Neural cell (in vitro differentiated cells): Measurements from ENCODE around the gene KLK7. TPM values are rescaled to one million over a fixed set of nuclear protein-coding genes. Genes with fewer than 3 reads are reported as not detected.

Experiments
- H2AFZ ChIP-seq: fragments of 200-600, 300-800 bp; sonication (generic), shearing (Covaris generic); 2 replicates; pipeline ENCODE4 v1.6.0; 2014; ENCODE audit warnings: low read depth, mild to moderate bottlenecking, antibody characterized with exemption, low read length, moderate library complexity
- H3F3A ChIP-seq: fragments of 200-600 bp; shearing (Covaris generic); 2 replicates; pipeline ENCODE4 v1.6.1; 2016; ENCODE audit warnings: mild to moderate bottlenecking, moderate library complexity, mixed read lengths, antibody characterized with exemption, low read length; ENCODE audit not compliant: insufficient read depth, poor library complexity, severe bottlenecking
- H3K27ac ChIP-seq: fragments of 200-600, 300-800 bp; sonication (generic), shearing (Covaris generic); 2 replicates; pipeline ENCODE4 v1.5.1; 2014; ENCODE audit warnings: mild to moderate bottlenecking, low read length, moderate library complexity
- H3K27me3 ChIP-seq: fragments of 300-800, 200-600 bp; sonication (generic), shearing (Covaris generic); 2 replicates; pipeline ENCODE4 v1.6.0; 2014; ENCODE audit warnings: mild to moderate bottlenecking, low read depth, low read length, moderate library complexity; ENCODE audit not compliant: insufficient read depth
- H3K36me3 ChIP-seq: fragments of 300-800, 200-600 bp; sonication (generic), shearing (Covaris generic); 2 replicates; pipeline ENCODE4 v1.5.1; 2014; ENCODE audit warnings: mild to moderate bottlenecking, antibody characterized with exemption, low read length, moderate library complexity; ENCODE audit not compliant: insufficient read depth
- H3K4me2 ChIP-seq: fragments of 300-800, 200-600 bp; sonication (generic), shearing (Covaris generic); 2 replicates; pipeline ENCODE4 v1.6.0; 2014; ENCODE audit warnings: mild to moderate bottlenecking, low read length
- H3K4me3 ChIP-seq: fragments of 300-800, 200-600 bp; sonication (generic), shearing (Covaris generic); 2 replicates; pipeline ENCODE4 v1.5.1; 2014; ENCODE audit warnings: mild to moderate bottlenecking, low read length, moderate library complexity
- H3K79me2 ChIP-seq: fragments of 200-600 bp; shearing (Covaris generic); replicated peaks from 2 replicates; pipeline ENCODE4 v1.6.0; 2014; ENCODE audit warnings: mild to moderate bottlenecking, low read length, moderate library complexity; ENCODE audit not compliant: insufficient read depth
- H3K9ac ChIP-seq: fragments of 300-800, 200-600 bp; sonication (generic), shearing (Covaris generic); 2 replicates; pipeline ENCODE4 v1.6.1; 2016; ENCODE audit warnings: mild to moderate bottlenecking, low read length, mixed read lengths
- H3K9me2 ChIP-seq: fragments of 200-600 bp; shearing (Covaris generic); 2 replicates; pipeline ENCODE4 v1.6.1; 2016; ENCODE audit warnings: mild to moderate bottlenecking, low read length, mixed read lengths; ENCODE audit not compliant: insufficient read depth
- H3K9me3 ChIP-seq: fragments of 200-600, 300-800 bp; sonication (generic), shearing (Covaris generic); 2 replicates; pipeline ENCODE4 v1.6.1; 2016; ENCODE audit warnings: mild to moderate bottlenecking, mixed run types, low read length, moderate library complexity, mixed read lengths
- H4K20me1 ChIP-seq: fragments of 200-600 bp; shearing (Covaris generic); 2 replicates; pipeline ENCODE4 v1.6.1; 2016; ENCODE audit warnings: mild to moderate bottlenecking, mixed run types; ENCODE audit not compliant: insufficient read depth
- CTCF ChIP-seq: fragments of 450-650 bp; IDR thresholded peaks from 2 replicates; pipeline ENCODE4 v1.5.1; 2014; ENCODE audit warnings: antibody characterized with exemption, mild to moderate bottlenecking, moderate library complexity; ENCODE audit not compliant: poor library complexity, severe bottlenecking
- EP300 ChIP-seq: fragments of 450-650 bp; conservative IDR thresholded peaks from 2 replicates; pipeline ENCODE4 v1.6.1; 2014; ENCODE audit warnings: antibody characterized with exemption, mild to moderate bottlenecking, moderate library complexity; ENCODE audit not compliant: poor library complexity, severe bottlenecking
- EZH2 ChIP-seq: fragments of 200-600, 300-800 bp; shearing (Covaris generic), sonication (generic); IDR thresholded peaks from 2 replicates; pipeline ENCODE4 v1.6.1; 2014; ENCODE audit warnings: antibody characterized with exemption, low read length, borderline replicate concordance, mild to moderate bottlenecking; ENCODE audit not compliant: insufficient read depth, poor library complexity, severe bottlenecking
- MXI1 ChIP-seq: fragments of 450-650 bp; conservative IDR thresholded peaks from 2 replicates; pipeline ENCODE4 v1.6.1; 2014; ENCODE audit warnings: antibody characterized with exemption, mild to moderate bottlenecking; ENCODE audit not compliant: poor library complexity, severe bottlenecking
- POLR2AphosphoS5 ChIP-seq: IDR thresholded peaks from 2 replicates; pipeline ENCODE4 v1.6.1; 2012
- RAD21 ChIP-seq: fragments of 450-650 bp; conservative IDR thresholded peaks from 2 replicates; pipeline ENCODE4 v1.6.1; 2014; ENCODE audit warnings: antibody characterized with exemption, mild to moderate bottlenecking, moderate library complexity
- REST ChIP-seq: IDR thresholded peaks from 2 replicates; pipeline ENCODE4 v1.6.1; 2012; ENCODE audit warnings: borderline replicate concordance
- SMC3 ChIP-seq: fragments of 450-650 bp; conservative IDR thresholded peaks from 2 replicates; pipeline ENCODE4 v1.6.1; 2014; ENCODE audit warnings: antibody characterized with exemption, mild to moderate bottlenecking, moderate library complexity; ENCODE audit not compliant: poor library complexity
- TAF1 ChIP-seq: IDR thresholded peaks from 2 replicates; pipeline ENCODE4 v1.6.1; 2012; ENCODE audit warnings: low read depth
- polyA plus RNA-seq: library from polyadenylated mRNA; depleted of rRNA; stranded (reverse); fragments of >200 nt; gene quantifications from 2 replicates; pipeline ENCODE4 v1.2.3, GENCODE V29; 2014

The KLK7 gene
- polyA plus RNA-seq, 1 donor from 2014 or later = not detected

- Histone ChIP-seq H3K9me3 (no peaks in the 10 kb centered on the region), H2AFZ (no peak overlapping the region), H3K4me2 (no peak overlapping the region), H3K4me3 (no peak overlapping the region), H3F3A (no peaks in the 10 kb centered on the region), H3K36me3 (no peaks in the 10 kb centered on the region), H3K9ac (no peak overlapping the region), H4K20me1 (no peaks in the 10 kb centered on the region), H3K27me3 (no peaks in the 10 kb centered on the region), H3K9me2 (no peaks in the 10 kb centered on the region), H3K27ac (no peak overlapping the region), H3K79me2 (no peaks in the 10 kb centered on the region)
- TF ChIP-seq REST = no peak
- no peak for TF ChIP-seq TAF1
Measured at GRCh38 chr19:50978772-50979390, 4.8 kb downstream of the KLK7 start.

GRCh38 chr19:50977626-50978025 lies 6.1 kb downstream of the KLK7 start:
- Histone ChIP-seq H2AFZ (no peak overlapping the region), H3K9ac (no peak overlapping the region), H3F3A (no peaks in the 10 kb centered on the region), H3K27me3 (no peaks in the 10 kb centered on the region), H3K4me2 (no peak overlapping the region), H3K79me2 (no peaks in the 10 kb centered on the region), H3K4me3 (no peak overlapping the region), H3K9me3 (no peaks in the 10 kb centered on the region), H3K27ac (no peak overlapping the region), H3K36me3 (no peaks in the 10 kb centered on the region), H4K20me1 (no peaks in the 10 kb centered on the region), H3K9me2 (no peaks in the 10 kb centered on the region)
- TF ChIP-seq SMC3 (no peak), EP300 (no peak), POLR2AphosphoS5 (no peak), TAF1 (no peak), RAD21 (no peak), REST (no peak), CTCF (no peak), MXI1 (no peak), EZH2 (no peak)
